Panc1 (cell line): ENCODE measurements around the gene IGFBP5. TPM values are rescaled to one million over a fixed set of nuclear protein-coding genes. Genes with fewer than 3 reads are reported as not detected.

ENCODE experiments used
- ATAC-seq: fragments of 200-7000 bp; cut with Tn5 transposase; 2 replicates; pipeline ENCODE4 v1.9.1; 2020; ENCODE audit warnings: mild to moderate bottlenecking, moderate library complexity
- BruUV-seq: library from RNA; stranded (reverse); fragments of 400-500 nt; replicated peaks from 2 replicates; lab custom pipeline; 2021; lab: Mats Ljungman, UMichigan
- CTCF ChIA-PET: fragments of 300-600 bp; sonication (Branson Sonifier 250); formaldehyde crosslinking; loops from one replicate; lab custom pipeline; 2022; ENCODE audit warnings: antibody characterized with exemption; lab: Charles Lee
- POLR2A ChIA-PET: fragments of 300-600 bp; sonication (Branson Sonifier 250); formaldehyde crosslinking; loops from one replicate; lab custom pipeline; 2022; ENCODE audit warnings: antibody characterized with exemption; lab: Charles Lee
- DNase-seq: peaks from one replicate; pipeline ENCODE4 v3.0.0-alpha.2; 2010; ENCODE audit warnings: low read depth, low spot score
- H3K27ac ChIP-seq: 2 replicates; pipeline ENCODE4 v1.5.1; 2011; ENCODE audit warnings: mild to moderate bottlenecking, low read length, inconsistent platforms
- H3K27me3 ChIP-seq: fragments of 200-500 bp; sonication (Bioruptor generic); 2 replicates; pipeline ENCODE4 v1.6.0; 2014; ENCODE audit warnings: low read length, inconsistent platforms; ENCODE audit not compliant: control insufficient read depth, insufficient read depth
- H3K36me3 ChIP-seq: fragments of 200-500 bp; sonication (Bioruptor generic); 2 replicates; pipeline ENCODE4 v1.5.1; 2014; ENCODE audit warnings: inconsistent platforms, mild to moderate bottlenecking, low read length, moderate library complexity; ENCODE audit not compliant: control insufficient read depth, insufficient read depth
- H3K4me1 ChIP-seq: 2 replicates; pipeline ENCODE4 v1.5.1; 2011; ENCODE audit warnings: inconsistent platforms, mild to moderate bottlenecking, low read length, moderate library complexity; ENCODE audit not compliant: control insufficient read depth, insufficient read depth
- H3K4me3 ChIP-seq, 2 experiments: 2 replicates each; pipeline ENCODE4 v1.5.1; 2011 to 2012; ENCODE audit warnings: low read depth in 2 of 2, low read length in 2 of 2, mild to moderate bottlenecking in 2 of 2, inconsistent platforms in 1 of 2, moderate library complexity in 1 of 2
- H3K9me3 ChIP-seq: fragments of 200-500 bp; sonication (Bioruptor generic); 2 replicates; pipeline ENCODE4 v1.5.1; 2014; ENCODE audit warnings: low read depth, mild to moderate bottlenecking, inconsistent platforms, low read length, moderate library complexity; ENCODE audit not compliant: control insufficient read depth, insufficient read depth
- POLR2AphosphoS5 ChIP-seq: IDR thresholded peaks from 2 replicates; pipeline ENCODE4 v1.6.1; 2012; ENCODE audit warnings: mild to moderate bottlenecking, low read depth, low read length, moderate library complexity
- SIN3A ChIP-seq: IDR thresholded peaks from 2 replicates; pipeline ENCODE4 v1.6.1; 2012; ENCODE audit warnings: low read depth, mild to moderate bottlenecking, low read length, moderate library complexity, borderline replicate concordance; ENCODE audit not compliant: insufficient read depth
- TCF7L2 ChIP-seq: IDR thresholded peaks from 2 replicates; pipeline ENCODE4 v1.6.1; 2011; ENCODE audit warnings: mild to moderate bottlenecking, low read depth, low read length, inconsistent platforms
- in situ Hi-C: cut with HindIII; loops from 2 replicates; pipeline ENCODE4 v1.10.0; 2016; ENCODE audit warnings: low sequenced_read_pairs, low pct_unique_long_range_greater_than_20kb
- intact Hi-C: fragments of 100-400 bp; cut with micrococcal nuclease; formaldehyde crosslinking; loops from one replicate; pipeline ENCODE4 v1.10.0; 2022; ENCODE audit not compliant: unreplicated experiment
- total RNA-seq: library from RNA; stranded (reverse); gene quantifications from one replicate; pipeline ENCODE4 v1.2.1, GENCODE V29; 2021; ENCODE audit not compliant: unreplicated experiment
- TF ChIP-seq, protein P1 (sequence below), 2 experiments: IDR thresholded peaks; 2 replicates each; pipeline ENCODE4 v1.6.1; 2011 to 2012; ENCODE audit warnings: low read depth in 2 of 2, control low read depth in 1 of 2, low read length in 1 of 2, mild to moderate bottlenecking in 1 of 2, moderate library complexity in 1 of 2; ENCODE audit not compliant: insufficient read depth in 1 of 2
- TF ChIP-seq, protein P2 (sequence below): fragments of 450-650 bp; IDR thresholded peaks from 2 replicates; pipeline ENCODE4 v1.5.1; 2017; ENCODE audit warnings: mild to moderate bottlenecking

The IGFBP5 gene
- total RNA-seq, 1 experiment from 2014 or later = 1.9 TPM

DNA sequence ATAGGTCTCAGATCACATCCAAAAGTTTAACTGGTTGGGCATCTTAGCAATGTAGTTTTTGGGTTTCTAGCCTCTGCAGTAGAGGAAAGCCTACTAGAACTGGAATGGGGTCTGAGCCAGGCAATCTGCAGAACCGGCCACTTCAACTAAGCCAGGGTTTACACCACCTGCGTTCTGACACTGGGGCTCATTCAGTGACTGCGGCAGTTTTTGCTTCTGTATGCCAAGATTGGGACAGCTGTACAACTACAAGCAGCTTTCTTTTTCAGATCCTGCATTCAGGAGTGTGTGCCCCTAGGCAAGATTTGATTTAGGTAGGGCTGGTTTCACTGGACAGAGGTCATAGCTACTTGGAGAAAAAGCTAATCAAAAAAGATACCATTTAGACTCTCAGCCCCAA, 43.7 kb upstream of the IGFBP5 start:
- intact Hi-C loops (no loop called here), in situ Hi-C loops (no loop called here)
- Histone ChIP-seq H3K27me3 (no peaks in the 10 kb centered on the region), H3K27ac (no peak overlapping the region), H3K4me3 (no peak overlapping the region), H3K4me1 (no peaks in the 10 kb centered on the region), H3K9me3 (no peaks in the 10 kb centered on the region), H3K36me3 (no peaks in the 10 kb centered on the region)
- TF ChIP-seq, protein P1, sequence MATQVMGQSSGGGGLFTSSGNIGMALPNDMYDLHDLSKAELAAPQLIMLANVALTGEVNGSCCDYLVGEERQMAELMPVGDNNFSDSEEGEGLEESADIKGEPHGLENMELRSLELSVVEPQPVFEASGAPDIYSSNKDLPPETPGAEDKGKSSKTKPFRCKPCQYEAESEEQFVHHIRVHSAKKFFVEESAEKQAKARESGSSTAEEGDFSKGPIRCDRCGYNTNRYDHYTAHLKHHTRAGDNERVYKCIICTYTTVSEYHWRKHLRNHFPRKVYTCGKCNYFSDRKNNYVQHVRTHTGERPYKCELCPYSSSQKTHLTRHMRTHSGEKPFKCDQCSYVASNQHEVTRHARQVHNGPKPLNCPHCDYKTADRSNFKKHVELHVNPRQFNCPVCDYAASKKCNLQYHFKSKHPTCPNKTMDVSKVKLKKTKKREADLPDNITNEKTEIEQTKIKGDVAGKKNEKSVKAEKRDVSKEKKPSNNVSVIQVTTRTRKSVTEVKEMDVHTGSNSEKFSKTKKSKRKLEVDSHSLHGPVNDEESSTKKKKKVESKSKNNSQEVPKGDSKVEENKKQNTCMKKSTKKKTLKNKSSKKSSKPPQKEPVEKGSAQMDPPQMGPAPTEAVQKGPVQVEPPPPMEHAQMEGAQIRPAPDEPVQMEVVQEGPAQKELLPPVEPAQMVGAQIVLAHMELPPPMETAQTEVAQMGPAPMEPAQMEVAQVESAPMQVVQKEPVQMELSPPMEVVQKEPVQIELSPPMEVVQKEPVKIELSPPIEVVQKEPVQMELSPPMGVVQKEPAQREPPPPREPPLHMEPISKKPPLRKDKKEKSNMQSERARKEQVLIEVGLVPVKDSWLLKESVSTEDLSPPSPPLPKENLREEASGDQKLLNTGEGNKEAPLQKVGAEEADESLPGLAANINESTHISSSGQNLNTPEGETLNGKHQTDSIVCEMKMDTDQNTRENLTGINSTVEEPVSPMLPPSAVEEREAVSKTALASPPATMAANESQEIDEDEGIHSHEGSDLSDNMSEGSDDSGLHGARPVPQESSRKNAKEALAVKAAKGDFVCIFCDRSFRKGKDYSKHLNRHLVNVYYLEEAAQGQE (IDR thresholded peaks at IDR 0.05; ENCODE audit: insufficient read depth in 1 of 2, low read depth in 2 of 2, low read length in 1 of 2) = no peak
- TF ChIP-seq POLR2AphosphoS5 (no peak), TCF7L2 (no peak), SIN3A (no peak)
- TF ChIP-seq, protein P2, sequence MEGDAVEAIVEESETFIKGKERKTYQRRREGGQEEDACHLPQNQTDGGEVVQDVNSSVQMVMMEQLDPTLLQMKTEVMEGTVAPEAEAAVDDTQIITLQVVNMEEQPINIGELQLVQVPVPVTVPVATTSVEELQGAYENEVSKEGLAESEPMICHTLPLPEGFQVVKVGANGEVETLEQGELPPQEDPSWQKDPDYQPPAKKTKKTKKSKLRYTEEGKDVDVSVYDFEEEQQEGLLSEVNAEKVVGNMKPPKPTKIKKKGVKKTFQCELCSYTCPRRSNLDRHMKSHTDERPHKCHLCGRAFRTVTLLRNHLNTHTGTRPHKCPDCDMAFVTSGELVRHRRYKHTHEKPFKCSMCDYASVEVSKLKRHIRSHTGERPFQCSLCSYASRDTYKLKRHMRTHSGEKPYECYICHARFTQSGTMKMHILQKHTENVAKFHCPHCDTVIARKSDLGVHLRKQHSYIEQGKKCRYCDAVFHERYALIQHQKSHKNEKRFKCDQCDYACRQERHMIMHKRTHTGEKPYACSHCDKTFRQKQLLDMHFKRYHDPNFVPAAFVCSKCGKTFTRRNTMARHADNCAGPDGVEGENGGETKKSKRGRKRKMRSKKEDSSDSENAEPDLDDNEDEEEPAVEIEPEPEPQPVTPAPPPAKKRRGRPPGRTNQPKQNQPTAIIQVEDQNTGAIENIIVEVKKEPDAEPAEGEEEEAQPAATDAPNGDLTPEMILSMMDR = no peak
- POLR2A ChIA-PET = no interaction called here
- DNase-seq = no peak
- CTCF ChIA-PET = no interaction called here
- no TSS peak for BruUV-seq
- ATAC-seq = no peak

DNA sequence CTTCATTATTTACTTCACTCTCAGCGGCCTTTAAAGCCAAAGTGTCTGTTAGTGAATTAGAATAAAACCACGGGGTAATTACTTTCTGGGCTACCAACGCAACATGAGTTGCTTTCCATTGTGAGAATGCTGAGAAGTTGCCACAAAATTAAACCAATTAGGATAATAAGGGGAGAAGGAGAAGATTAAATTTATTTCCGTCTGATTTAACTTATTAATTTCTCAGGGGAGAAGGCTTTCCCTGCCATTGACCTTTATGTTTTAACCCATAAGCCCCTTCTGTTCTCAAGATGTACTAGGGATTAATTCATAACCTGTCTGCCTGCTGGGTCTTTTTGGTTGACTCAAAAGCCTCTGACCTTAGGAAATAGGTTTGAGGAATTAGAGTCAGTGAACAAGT, 42.3 kb upstream of the IGFBP5 start:
- POLR2A ChIA-PET = no interaction called here
- Histone ChIP-seq H3K36me3 (no peaks in the 10 kb centered on the region), H3K4me3 (no peak overlapping the region), H3K27me3 (no peaks in the 10 kb centered on the region), H3K9me3 (no peaks in the 10 kb centered on the region), H3K27ac (no peak overlapping the region), H3K4me1 (no peaks in the 10 kb centered on the region)
- ATAC-seq (no peak), DNase-seq (no peak)
- CTCF ChIA-PET = no interaction called here
- no TSS peak for BruUV-seq
- in situ Hi-C loops = no loop called here
- intact Hi-C loops = no loop called here
- TF ChIP-seq TCF7L2 (no peak), SIN3A (no peak)
- TF ChIP-seq, protein P2 = no peak
- TF ChIP-seq, protein P1 (IDR thresholded peaks at IDR 0.05; ENCODE audit: insufficient read depth in 1 of 2, low read depth in 2 of 2, low read length in 1 of 2) = no peak
